Neural progenitor cell (in vitro differentiated cells): ENCODE data around the gene TNIK.

Experiments
- EZH2 ChIP-seq: fragments of 200-600 bp; sonication (generic); IDR thresholded peaks from 2 replicates; pipeline ENCODE4 v1.6.1; 2017; ENCODE audit warnings: antibody characterized with exemption, mild to moderate bottlenecking, moderate library complexity
- TF ChIP-seq, protein P1 (sequence below): fragments of 200-600 bp; sonication (generic); IDR thresholded peaks from 2 replicates; pipeline ENCODE4 v1.5.1; 2017; ENCODE audit warnings: antibody characterized with exemption, mild to moderate bottlenecking

DNA sequence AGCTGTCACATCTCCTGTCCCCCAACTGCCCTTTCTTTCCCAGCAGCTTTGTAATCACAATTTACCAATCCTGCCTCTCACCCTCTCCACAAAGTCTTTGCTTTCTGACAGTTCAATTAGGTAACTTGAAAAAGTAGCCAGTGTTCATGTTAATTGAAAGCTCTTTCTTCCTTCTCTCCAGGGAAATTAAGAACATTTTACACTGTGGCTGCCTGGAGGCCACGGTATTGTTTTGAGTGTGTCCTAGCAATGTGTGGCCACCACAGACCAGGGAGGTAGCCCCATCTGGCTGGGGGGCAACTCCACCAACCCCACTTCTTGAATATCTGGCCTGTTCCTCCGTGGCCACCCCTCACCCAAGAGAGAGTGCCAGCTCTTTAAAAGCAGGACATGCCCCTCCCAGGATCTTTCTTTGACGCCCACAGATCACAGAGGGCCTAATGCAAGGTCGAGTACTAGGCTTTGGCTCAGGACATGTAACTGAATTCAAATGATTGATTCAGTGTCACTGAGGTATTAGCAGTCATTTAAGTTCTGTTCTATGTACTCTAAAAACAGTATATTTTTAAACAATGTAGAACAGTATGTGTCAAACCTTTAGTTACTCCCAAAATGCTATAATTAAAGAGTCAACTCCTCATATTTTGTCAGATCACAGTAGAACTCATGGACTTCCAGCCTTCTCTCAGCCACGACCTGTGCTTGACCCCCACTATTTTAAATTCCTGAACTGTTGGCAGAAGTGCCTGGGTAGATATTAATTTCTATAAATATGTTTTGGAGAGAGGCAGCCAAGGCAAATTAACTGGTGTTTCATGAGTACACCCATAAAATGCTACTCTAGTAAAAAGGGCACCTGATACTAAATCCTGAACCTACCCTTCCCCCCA lies 164.5 kb downstream of the TNIK start:
- TF ChIP-seq, protein P1, sequence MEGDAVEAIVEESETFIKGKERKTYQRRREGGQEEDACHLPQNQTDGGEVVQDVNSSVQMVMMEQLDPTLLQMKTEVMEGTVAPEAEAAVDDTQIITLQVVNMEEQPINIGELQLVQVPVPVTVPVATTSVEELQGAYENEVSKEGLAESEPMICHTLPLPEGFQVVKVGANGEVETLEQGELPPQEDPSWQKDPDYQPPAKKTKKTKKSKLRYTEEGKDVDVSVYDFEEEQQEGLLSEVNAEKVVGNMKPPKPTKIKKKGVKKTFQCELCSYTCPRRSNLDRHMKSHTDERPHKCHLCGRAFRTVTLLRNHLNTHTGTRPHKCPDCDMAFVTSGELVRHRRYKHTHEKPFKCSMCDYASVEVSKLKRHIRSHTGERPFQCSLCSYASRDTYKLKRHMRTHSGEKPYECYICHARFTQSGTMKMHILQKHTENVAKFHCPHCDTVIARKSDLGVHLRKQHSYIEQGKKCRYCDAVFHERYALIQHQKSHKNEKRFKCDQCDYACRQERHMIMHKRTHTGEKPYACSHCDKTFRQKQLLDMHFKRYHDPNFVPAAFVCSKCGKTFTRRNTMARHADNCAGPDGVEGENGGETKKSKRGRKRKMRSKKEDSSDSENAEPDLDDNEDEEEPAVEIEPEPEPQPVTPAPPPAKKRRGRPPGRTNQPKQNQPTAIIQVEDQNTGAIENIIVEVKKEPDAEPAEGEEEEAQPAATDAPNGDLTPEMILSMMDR, result no peak
- no peak for TF ChIP-seq EZH2
